Activated naive CD4-positive, alpha-beta T cell treated with anti-CD3 and anti-CD28 coated beads, Interleukin-2, amount 10 ng/mL, durations not matched to agents 7 days and 5 days (primary cell): ENCODE data around the gene ARID5B.
A peak's percentile ranks its signal among the peaks of the same experiment; 100 is the strongest.

Experiments
- CTCF ChIA-PET: fragments of 350-600 bp; sonication (Branson Sonifier 250); formaldehyde crosslinking; loops from one replicate; lab custom pipeline; 2021; ENCODE audit warnings: antibody characterized with exemption; lab: Charles Lee
- DNase-seq: peaks from one replicate; pipeline ENCODE4 v3.0.0-alpha.2; 2020
- H3K27ac Mint-ChIP-seq: one replicate; pipeline ENCODE4 v1.8.0; 2021; ENCODE audit warnings: mild to moderate bottlenecking, moderate library complexity, mixed read lengths
- H3K27me3 Mint-ChIP-seq: one replicate; pipeline ENCODE4 v1.8.0; 2021; ENCODE audit warnings: mild to moderate bottlenecking, mixed read lengths
- H3K36me3 Mint-ChIP-seq: one replicate; pipeline ENCODE4 v1.8.0; 2021; ENCODE audit warnings: mixed read lengths
- H3K4me1 Mint-ChIP-seq: one replicate; pipeline ENCODE4 v1.8.0; 2021; ENCODE audit warnings: mixed read lengths
- H3K4me3 Mint-ChIP-seq: one replicate; pipeline ENCODE4 v1.8.0; 2021; ENCODE audit warnings: mild to moderate bottlenecking, moderate library complexity, mixed read lengths
- H3K9me3 Mint-ChIP-seq: one replicate; pipeline ENCODE4 v1.8.0; 2021; ENCODE audit warnings: mixed read lengths

Gene ARID5B

GRCh38 chr10:62085821-62086220 lies 184.3 kb downstream of the ARID5B start:
- H3K27ac Mint-ChIP-seq: peak overlapping the region; percentile 85
- CTCF ChIA-PET: interaction anchor here (0.6 to 1.0 kb wide), 3 partner anchors 60 to 335 kb away, joined by 3 to 4 read pairs (median 3); no protein-coding TSS in a partner anchor
- H3K9me3 Mint-ChIP-seq: no peaks in the 10 kb centered on the region
- no peak overlapping the region for H3K4me3 Mint-ChIP-seq
- no peaks in the 10 kb centered on the region for H3K27me3 Mint-ChIP-seq
- peaks cover 84% of the 10 kb centered on the region for H3K4me1 Mint-ChIP-seq
- DNase-seq: no peak
- H3K36me3 Mint-ChIP-seq: peaks cover 86% of the 10 kb centered on the region

- H3K27ac Mint-ChIP-seq: peak overlapping the region; percentile 42
- no peaks in the 10 kb centered on the region for H3K9me3 Mint-ChIP-seq
- no peak overlapping the region for H3K4me3 Mint-ChIP-seq
- H3K36me3 Mint-ChIP-seq: peaks cover 85% of the 10 kb centered on the region
- no peak for DNase-seq
- no peaks in the 10 kb centered on the region for H3K27me3 Mint-ChIP-seq
- peaks cover 68% of the 10 kb centered on the region for H3K4me1 Mint-ChIP-seq
- CTCF ChIA-PET: no interaction called here
Observed at GRCh38 chr10:62087329-62087728, 185.8 kb downstream of the ARID5B start.

GRCh38 chr10:62088786-62089185 lies 187.3 kb downstream of the ARID5B start:
- CTCF ChIA-PET: interaction anchor here (0.7 to 1.0 kb wide), 2 partner anchors 156 to 1406 kb away, joined by 4 read pairs; no protein-coding TSS in a partner anchor
- H3K27ac Mint-ChIP-seq: peak overlapping the region; percentile 70
- H3K4me1 Mint-ChIP-seq: peaks cover 61% of the 10 kb centered on the region
- H3K4me3 Mint-ChIP-seq: no peak overlapping the region
- no peaks in the 10 kb centered on the region for H3K27me3 Mint-ChIP-seq
- DNase-seq: no peak
- no peaks in the 10 kb centered on the region for H3K9me3 Mint-ChIP-seq
- H3K36me3 Mint-ChIP-seq: peaks cover 88% of the 10 kb centered on the region

DNA sequence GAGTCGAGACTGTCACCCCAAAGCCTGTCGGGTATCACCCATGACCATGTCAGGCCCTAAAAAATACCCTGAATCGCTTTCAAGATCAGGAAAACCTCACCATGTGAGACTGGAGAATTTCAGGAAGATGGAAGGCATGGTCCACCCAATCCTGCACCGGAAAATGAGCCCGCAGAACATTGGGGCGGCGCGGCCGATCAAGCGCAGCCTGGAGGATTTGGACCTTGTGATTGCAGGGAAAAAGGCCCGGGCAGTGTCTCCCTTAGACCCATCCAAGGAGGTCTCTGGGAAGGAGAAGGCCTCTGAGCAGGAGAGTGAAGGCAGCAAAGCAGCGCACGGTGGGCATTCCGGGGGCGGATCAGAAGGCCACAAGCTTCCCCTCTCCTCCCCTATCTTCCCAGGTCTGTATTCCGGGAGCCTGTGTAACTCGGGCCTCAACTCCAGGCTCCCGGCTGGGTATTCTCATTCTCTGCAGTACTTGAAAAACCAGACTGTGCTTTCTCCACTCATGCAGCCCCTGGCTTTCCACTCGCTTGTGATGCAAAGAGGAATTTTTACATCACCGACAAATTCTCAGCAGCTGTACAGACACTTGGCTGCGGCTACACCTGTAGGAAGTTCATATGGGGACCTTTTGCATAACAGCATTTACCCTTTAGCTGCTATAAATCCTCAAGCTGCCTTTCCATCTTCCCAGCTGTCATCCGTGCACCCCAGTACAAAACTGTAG lies 191.0 kb downstream of the ARID5B start:
- H3K4me3 Mint-ChIP-seq: no peak overlapping the region
- peaks cover 91% of the 10 kb centered on the region for H3K36me3 Mint-ChIP-seq
- CTCF ChIA-PET: no interaction called here
- no peaks in the 10 kb centered on the region for H3K9me3 Mint-ChIP-seq
- no peak for DNase-seq
- H3K27ac Mint-ChIP-seq: peak overlapping the region; percentile 80
- no peaks in the 10 kb centered on the region for H3K27me3 Mint-ChIP-seq
- peaks cover 45% of the 10 kb centered on the region for H3K4me1 Mint-ChIP-seq

DNA sequence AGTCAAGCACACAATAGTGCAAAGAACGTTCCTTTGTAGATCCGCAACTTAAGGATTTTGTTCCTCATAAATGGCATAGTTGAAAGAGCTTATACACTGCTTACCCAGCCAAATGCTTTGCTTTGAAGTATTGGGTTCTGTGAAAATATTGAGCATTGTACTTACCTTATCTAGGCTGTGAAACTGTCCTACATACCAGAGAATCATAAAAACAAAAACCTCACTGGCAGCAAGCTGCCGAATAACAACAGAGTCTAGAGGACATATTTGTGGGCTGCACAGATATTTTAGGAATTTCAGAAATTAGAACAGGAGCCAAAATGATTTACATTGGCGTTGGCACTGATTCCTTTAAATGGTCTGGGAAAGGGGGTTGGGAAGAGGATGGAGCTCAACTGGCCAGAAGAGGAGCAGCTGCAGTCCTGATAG lies 192.4 kb downstream of the ARID5B start:
- Mint-ChIP-seq H3K9me3 (no peaks in the 10 kb centered on the region), H3K4me3 (no peak overlapping the region), H3K27ac (no peak overlapping the region), H3K36me3 (peaks cover 89% of the 10 kb centered on the region), H3K4me1 (peaks cover 43% of the 10 kb centered on the region), H3K27me3 (no peaks in the 10 kb centered on the region)
- CTCF ChIA-PET: no interaction called here
- no peak for DNase-seq

GRCh38 chr10:62095181-62096122 lies 194.0 kb downstream of the ARID5B start:
- no peaks in the 10 kb centered on the region for H3K27me3 Mint-ChIP-seq
- DNase-seq: no peak
- CTCF ChIA-PET: interaction anchor here (0.6 kb wide), 1 partner anchor 170 kb away, joined by 4 read pairs; no protein-coding TSS in a partner anchor
- peaks cover 79% of the 10 kb centered on the region for H3K36me3 Mint-ChIP-seq
- H3K27ac Mint-ChIP-seq: peak overlapping the region; percentile 35
- H3K4me1 Mint-ChIP-seq: peaks cover 30% of the 10 kb centered on the region
- no peak overlapping the region for H3K4me3 Mint-ChIP-seq
- H3K9me3 Mint-ChIP-seq: no peaks in the 10 kb centered on the region

DNA sequence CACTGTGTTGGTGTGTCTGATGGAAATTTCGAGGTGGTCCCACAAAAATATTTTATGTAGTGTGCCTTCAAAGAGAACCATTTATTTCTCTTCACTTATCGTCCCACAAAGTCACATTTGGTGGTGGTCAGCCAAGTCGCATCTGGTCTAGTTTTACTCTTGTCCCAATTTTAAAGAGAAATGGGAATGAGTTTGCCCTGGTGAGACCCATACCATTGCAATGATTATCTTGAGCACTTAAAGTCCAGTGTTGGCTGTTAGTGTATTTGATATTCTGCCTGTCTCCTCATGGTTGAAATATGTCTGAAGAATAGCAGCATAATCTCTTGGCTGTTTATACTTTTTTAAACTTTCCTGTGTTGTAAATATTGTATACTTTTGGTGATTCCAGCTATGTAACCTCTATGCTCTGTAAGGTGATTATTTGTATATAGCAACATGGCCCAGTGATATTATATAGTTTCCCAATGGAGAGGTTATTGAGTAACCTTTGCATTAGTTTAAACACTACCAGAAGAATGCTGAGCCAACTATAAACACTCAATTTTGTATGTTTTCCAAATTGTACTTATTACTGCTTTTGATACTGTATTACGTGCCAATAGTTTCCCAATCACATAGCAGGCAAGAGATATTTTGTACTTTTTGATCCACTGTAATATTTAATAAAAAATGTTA lies 194.9 kb downstream of the ARID5B start:
- Mint-ChIP-seq H3K9me3 (no peaks in the 10 kb centered on the region), H3K4me1 (peaks cover 30% of the 10 kb centered on the region), H3K36me3 (peaks cover 71% of the 10 kb centered on the region), H3K4me3 (no peak overlapping the region), H3K27me3 (no peaks in the 10 kb centered on the region), H3K27ac (peak overlapping the region; percentile 5)
- no peak for DNase-seq
- CTCF ChIA-PET: no interaction called here

- Mint-ChIP-seq H3K4me1 (peaks cover 31% of the 10 kb centered on the region), H3K4me3 (no peak overlapping the region), H3K9me3 (no peaks in the 10 kb centered on the region), H3K27me3 (no peaks in the 10 kb centered on the region), H3K27ac (peak overlapping the region; percentile 47), H3K36me3 (peaks cover 55% of the 10 kb centered on the region)
- CTCF ChIA-PET: no interaction called here
- no peak for DNase-seq
Observed at GRCh38 chr10:62098278-62099121, 197.0 kb downstream of the ARID5B start.

GRCh38 chr10:62099299-62099698 lies 197.8 kb downstream of the ARID5B start:
- H3K4me3 Mint-ChIP-seq: no peak overlapping the region
- CTCF ChIA-PET: no interaction called here
- no peak for DNase-seq

GRCh38 chr10:62103857-62104256 lies 202.4 kb downstream of the ARID5B start:
- H3K27me3 Mint-ChIP-seq: no peaks in the 10 kb centered on the region
- DNase-seq: no peak
- H3K4me1 Mint-ChIP-seq: peaks cover 38% of the 10 kb centered on the region
- H3K27ac Mint-ChIP-seq: no peak overlapping the region
- CTCF ChIA-PET: interaction anchor here (1.2 kb wide), 1 partner anchor 65 kb away, joined by 3 read pairs; no protein-coding TSS in a partner anchor
- peaks cover 28% of the 10 kb centered on the region for H3K36me3 Mint-ChIP-seq
- peaks cover 4% of the 10 kb centered on the region for H3K9me3 Mint-ChIP-seq
- no peak overlapping the region for H3K4me3 Mint-ChIP-seq

More at GRCh38 chr10:62099299-62099698, 197.8 kb downstream of the ARID5B start:
- peaks cover 26% of the 10 kb centered on the region for H3K4me1 Mint-ChIP-seq
- H3K36me3 Mint-ChIP-seq: peaks cover 47% of the 10 kb centered on the region
- H3K9me3 Mint-ChIP-seq: no peaks in the 10 kb centered on the region
- H3K27ac Mint-ChIP-seq: no peak overlapping the region
- H3K27me3 Mint-ChIP-seq: no peaks in the 10 kb centered on the region

DNA sequence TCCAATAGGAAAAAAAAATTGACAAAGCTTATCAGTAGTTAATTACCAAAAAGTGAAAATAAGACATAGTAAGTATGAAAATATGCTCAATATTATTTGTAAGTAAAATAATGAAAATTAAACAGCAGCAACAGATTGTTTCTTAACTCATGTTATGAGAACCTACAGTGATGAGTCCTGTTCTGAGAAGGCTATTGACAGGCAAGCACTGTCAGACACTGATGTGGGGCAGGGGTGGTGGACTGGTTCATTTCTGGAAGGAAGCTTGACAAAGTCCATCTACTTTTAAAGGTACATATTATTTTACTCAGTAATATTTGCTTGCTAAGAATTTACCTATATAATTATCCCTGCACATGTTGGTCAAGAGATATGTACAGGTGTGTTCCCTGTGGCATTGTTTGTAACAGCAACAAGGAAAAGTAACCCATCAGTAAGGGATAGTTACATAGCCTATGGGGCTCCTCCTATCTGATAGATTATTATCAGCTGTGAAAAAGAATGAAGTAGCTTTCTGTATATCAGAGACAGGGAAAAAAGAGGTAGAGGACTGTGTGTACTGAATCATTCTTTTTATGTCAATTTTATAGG lies 205.5 kb downstream of the ARID5B start:
- Mint-ChIP-seq H3K4me1 (peaks cover 53% of the 10 kb centered on the region), H3K27ac (no peak overlapping the region), H3K4me3 (no peak overlapping the region), H3K36me3 (peaks cover 25% of the 10 kb centered on the region), H3K27me3 (no peaks in the 10 kb centered on the region), H3K9me3 (peaks cover 4% of the 10 kb centered on the region)
- no peak for DNase-seq
- CTCF ChIA-PET: interaction anchor here (0.6 to 1.4 kb wide), 2 partner anchors 40 to 138 kb away, joined by 4 to 8 read pairs; no protein-coding TSS in a partner anchor

DNA sequence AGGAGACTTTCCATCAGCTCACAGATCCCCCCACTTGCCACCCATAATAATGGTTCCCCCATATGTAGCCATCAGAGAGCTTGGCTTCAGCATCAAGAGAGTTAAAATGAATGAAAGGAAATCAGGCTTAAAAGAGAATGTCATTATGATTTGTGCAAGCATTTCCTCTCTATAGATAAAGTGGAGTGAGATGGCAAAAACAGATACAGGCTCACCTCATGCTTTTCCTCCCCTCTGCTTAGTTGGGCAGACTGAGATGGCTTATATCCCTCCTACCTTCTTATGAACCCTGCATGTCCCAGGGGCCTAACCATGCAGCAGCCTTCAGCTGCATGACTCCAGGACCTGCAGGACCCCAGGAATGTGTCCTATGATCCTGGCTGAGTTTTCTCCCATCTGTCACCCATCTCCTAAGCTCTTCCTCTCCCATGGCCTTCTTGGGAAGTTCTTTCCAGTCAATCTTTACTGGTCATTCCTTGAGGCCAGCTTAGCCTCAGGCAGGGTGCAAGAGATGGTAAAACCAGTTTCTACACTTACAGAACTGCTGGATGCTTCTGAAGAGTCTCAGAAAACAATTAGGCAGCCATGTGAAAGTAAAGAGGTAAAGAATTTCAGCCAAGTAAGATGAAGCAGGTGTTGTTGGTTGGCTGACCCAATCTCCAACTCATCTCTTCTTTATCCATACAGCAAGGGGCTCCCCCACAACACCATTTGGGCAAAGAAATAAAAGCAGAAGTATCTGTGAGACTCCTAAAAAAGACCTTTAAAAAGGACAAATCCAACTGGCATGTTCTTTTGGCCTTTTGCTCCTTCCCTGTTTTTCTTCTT lies 207.5 kb downstream of the ARID5B start:
- Mint-ChIP-seq H3K9me3 (peaks cover 4% of the 10 kb centered on the region), H3K27me3 (no peaks in the 10 kb centered on the region), H3K4me3 (no peak overlapping the region), H3K4me1 (peaks cover 47% of the 10 kb centered on the region), H3K36me3 (peaks cover 22% of the 10 kb centered on the region), H3K27ac (peak overlapping the region; percentile 76)
- no peak for DNase-seq
- CTCF ChIA-PET: interaction anchor here (0.6 to 0.7 kb wide), 2 partner anchors 27 to 46 kb away, joined by 3 to 4 read pairs; no protein-coding TSS in a partner anchor
